Cortex of kidney (tissue), 1 donor: Measurements from ENCODE around the gene SOX6.
"Not testable (repeated sequence)": the region's sequence is repeated elsewhere in the genome, so short reads cannot be mapped to it uniquely, and the experiment has no call there.

ENCODE experiments used
- DNase-seq: peaks from one replicate; lab custom pipeline; 2025; lab: John Stamatoyannopoulos, UW

Gene SOX6

DNA sequence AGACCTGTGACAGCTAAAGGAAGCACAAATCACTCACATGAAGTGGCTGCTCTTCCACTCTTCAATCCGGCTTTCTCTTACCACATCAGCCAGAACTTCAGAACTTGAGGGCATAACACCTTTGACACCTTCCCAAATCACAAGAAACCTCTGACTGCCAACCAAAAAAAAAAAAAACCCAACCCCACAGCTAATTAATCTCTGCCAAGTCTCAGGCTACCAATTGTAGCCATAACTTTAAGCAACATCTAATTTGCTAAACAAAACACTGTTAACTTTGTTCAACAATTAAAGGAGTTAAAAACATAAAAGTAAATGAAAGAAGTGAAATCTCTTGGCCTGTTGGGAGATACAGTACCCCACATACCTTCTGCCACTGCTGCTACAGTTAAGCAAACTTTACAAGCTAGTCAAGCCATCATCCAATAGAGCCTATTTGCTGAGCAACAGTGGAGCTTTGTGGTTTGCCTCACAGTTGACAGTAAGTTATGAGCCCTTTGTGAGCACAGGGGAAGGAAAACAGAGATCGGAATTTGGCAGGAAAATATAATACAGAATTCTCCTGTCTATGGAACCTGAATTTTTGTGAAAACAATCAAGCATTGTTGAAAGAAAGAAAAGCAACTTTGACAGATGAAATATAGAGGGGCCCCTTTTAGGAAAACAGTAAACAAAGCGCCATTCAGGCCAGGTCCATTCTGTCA is at the start of gene SOX6:
SOX6 (minus strand) TSS at position 490 of the 704 bp plus-strand sequence. CDS start 15,298 bp downstream, outside the sequence.
- no peak for DNase-seq

- no peak for DNase-seq
Measured at GRCh38 chr11:16404781-16405285, 48.5 kb upstream of the SOX6 start.

DNA sequence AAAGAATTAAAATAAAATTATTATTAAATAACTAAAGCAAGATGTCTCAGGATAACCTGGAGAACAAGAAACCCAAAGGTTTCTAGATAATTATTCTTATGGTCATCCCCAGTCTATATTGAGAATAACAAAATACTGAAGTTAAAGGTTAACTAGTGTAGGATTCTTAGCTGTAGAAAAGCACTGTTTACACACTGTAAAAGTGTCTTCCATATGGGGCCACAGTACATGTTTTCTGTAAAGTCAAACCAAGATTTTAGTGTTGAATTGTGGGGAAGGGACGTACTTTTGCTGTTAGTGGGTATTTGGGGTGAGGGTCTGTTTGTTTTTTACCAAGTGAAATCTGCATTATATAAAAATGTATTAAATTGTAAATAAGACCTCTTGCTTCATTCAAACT is 47.5 kb upstream of the SOX6 start:
- no peak for DNase-seq

- no peak for DNase-seq
Measured at GRCh38 chr11:16403448-16403803, 47.1 kb upstream of the SOX6 start.

DNA sequence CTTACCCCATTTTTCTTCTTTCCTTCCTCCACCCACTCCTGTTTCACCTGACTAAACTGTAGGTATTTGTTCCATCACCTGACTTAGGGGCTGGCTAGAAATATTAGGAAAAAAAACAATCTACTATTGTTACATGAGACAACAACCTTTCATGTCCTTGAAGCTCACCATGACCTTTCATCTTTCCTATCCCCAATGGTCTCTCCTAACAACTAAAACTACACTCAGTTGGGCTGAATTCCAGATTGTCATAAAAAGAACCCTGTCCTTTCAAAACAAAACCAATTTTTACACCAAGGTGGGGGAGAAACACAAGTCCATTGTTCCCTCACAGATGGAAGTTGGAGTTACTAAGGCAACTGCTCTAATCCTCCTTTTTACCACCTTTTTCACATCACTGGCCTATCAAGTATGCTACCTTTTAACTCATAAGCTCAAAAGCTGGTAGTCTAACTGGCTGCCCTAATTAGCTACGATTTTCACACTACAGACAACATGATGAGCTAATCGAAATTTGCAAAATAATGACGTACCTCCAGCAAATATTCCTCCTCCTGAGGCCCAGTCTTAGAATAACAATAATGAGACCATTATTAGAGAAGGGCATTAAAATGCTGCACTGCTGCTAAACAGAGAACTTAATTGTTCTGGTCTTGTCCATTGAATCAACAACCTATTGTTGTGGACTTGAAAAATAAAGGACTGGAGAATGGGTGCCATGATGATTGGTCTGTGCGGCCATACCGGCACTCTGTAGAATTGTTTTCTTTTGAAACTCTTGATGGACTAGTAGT is 46.5 kb upstream of the SOX6 start:
- DNase-seq = no peak

DNA sequence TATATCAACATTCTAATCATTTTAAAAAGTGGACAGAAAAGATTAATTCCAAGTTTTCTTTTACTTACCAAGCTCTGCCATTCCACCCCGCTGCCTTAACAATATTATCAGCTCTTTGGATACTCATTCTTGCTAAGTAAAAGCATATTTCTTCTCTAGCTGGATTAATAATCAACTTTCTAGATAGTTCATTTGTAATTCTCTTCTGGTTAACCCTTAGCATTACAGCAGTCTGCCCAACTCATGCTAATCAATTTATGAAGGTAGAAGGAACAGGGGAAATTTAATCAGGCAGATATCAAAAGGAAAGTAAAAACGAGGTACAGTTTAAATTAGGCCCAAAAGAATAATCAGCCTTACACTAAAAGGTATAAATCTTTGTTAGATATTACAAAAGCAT is 41.0 kb upstream of the SOX6 start:
- no peak for DNase-seq

GRCh38 chr11:16395601-16396000 is 39.3 kb upstream of the SOX6 start:
- no peak for DNase-seq

GRCh38 chr11:16394947-16395346 is 38.6 kb upstream of the SOX6 start:
- DNase-seq = no peak

GRCh38 chr11:16393340-16393739 is 37.0 kb upstream of the SOX6 start:
- DNase-seq = no peak

- no peak for DNase-seq
Measured at GRCh38 chr11:16392616-16393015, 36.3 kb upstream of the SOX6 start.

DNA sequence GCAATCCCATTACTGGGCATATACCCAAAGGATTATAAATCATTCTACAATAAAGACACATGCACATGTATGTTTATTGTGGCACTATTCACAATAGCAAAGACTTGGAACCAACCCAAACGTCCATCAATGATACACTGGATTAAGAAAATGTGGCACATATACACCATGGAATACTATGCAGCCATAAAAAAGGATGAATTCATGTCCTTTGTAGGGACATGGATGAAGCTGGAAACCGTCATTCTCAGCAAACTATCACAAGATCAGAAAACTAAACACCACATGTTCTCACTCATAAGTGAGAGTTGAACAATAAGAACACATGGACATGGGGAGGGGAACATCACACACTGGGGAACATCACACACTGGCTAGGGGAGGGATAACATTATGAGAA is 34.5 kb upstream of the SOX6 start:
- not testable (repeated sequence) for DNase-seq

DNA sequence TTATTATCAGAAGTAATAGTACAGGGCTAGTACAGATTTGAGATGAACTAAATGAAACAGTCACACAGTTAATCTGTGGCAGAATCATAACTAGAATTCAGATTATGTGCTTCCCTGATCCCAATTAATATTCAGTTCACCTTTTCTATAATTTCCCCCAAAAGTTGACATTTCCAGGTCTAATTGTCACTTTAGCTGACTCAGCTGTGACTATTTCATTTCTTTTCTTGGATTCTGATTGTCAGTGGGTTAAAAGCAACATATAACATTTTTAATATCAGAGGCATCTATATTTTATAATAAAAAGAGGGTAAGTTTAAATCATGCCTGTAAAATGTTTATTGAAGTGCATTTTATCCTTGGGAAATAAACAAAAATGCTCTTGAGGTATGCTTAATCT is 28.8 kb upstream of the SOX6 start:
- no peak for DNase-seq

DNA sequence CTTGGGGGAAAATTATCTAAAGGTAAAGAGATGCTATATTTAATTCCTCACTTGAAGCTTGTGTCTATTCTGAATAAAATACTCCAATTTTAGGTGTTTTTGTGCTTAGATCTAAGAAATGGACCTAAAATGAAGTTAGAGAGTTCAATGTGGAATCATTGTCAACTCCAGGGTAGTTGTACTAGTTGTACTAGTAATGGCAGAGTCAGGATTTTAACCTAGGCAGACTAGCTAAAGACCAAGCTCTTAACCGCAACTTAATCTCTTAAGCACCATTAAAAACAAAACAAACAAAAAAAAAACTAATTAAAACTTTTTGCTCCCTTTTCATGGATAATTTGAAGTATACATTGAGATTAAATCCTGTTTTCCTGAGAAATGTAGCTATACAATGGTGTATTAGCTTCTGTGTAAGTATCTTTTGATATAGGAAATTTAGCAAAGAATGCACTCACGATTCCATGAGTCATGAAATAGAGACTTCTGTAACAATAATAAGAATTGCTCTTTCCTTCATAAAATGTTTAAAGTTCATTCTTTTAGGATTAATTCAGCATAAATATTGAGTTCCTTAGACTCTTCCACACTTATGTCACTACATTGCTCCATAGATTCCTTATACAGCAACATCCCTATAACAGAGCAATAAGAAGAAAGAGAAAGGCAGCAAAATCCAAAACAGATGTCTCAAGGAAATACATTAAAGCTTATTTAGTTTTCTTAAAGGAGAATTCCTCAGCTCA is 26.5 kb upstream of the SOX6 start:
- no peak for DNase-seq

GRCh38 chr11:16382186-16382585 is 25.8 kb upstream of the SOX6 start:
- DNase-seq = no peak

GRCh38 chr11:16380941-16381568 is 24.7 kb upstream of the SOX6 start:
- no peak for DNase-seq

DNA sequence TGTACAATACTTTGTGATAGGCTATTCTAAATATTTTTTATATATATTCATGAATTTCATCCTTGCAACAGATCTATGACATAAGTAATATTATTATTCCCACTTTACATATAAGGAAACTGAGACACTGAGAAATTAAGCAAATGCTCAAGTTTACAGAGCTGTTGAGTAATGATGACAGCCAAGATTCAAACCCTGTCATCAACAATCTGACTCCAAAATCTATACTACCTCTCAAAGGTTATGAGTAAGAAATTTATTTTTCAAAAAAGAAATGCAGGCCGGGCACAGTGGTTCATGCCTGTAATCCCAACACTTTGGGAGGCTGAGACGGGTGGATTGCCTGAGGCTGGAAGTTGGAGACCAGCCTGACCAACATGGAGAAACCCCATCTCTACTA is 22.6 kb upstream of the SOX6 start:
- DNase-seq = no peak

DNA sequence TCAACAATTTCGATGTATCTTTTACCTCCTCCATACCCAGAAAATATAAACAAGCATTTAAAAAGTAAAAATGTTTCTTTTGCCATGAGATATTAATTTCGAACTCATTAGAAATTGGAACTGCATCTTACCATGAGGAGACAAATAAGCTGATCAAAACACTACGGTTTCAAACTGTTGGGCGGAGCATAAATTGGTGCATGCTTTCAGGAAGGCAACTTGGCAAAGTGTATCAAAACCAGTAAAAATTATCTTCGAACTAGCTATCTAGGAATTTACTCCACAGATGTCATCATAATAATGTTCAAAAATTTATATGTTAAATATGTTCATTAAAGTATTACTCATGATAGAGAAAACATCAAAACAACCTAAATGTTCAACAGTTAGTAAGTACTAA is 21.4 kb upstream of the SOX6 start:
- DNase-seq = no peak

- DNase-seq = not testable (repeated sequence)
Measured at GRCh38 chr11:16375664-16376063, 19.3 kb upstream of the SOX6 start.

GRCh38 chr11:16373768-16374167 is 17.4 kb upstream of the SOX6 start:
- DNase-seq = no peak

DNA sequence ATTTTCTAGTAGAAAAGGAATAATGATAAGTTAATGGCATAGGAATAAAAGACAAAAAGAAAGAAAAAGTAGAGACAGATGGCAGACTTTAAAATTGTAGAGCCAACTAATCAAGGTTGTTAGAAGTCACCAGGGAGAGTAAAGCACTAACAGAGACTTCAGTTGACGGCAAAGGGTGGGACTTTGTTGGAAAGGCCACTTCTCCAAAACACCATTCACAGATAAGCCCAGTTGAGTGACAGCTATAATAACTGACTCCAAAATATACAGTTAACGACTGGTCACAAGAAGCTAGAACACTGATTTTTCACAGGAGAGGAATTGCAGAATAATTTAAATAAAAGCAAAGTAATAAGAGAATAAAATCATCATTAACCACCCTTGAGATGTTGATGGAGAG is 16.0 kb upstream of the SOX6 start:
- no peak for DNase-seq

DNA sequence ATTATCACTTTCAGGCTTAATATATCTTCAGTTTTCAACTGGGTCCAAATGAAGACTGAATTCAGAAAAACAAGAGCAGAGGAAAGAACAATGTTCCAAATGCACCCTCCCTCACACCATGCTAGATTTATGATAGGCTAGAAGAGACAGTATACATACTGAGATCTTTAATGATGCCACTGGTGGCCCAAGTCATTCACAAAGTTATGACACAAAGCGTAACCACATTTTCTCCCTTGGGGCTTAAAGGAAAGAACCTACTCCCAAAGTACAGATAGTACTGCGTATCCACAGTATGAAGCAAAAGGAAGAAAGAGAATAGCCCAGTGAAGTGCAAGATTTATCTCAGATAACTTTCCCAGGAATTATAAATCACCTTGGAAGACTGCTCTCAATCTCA is 10.9 kb upstream of the SOX6 start:
- DNase-seq = no peak

GRCh38 chr11:16365581-16366228 is 9.4 kb upstream of the SOX6 start:
- DNase-seq = no peak
